Measurements from ENCODE around the gene TCF12.

The TCF12 gene

GRCh38 chr15:57184502-57184901 lies 266.1 kb downstream of the TCF12 start:
- TF ChIP-seq CTCF (IDR thresholded peaks at IDR 0.05; ENCODE audit: insufficient read depth, missing control alignments): no peak
- peak; percentile 25 for FAIRE-seq
- no peak for DNase-seq (ENCODE audit: insufficient read length, low spot score)

GRCh38 chr15:57185507-57186074 lies 267.1 kb downstream of the TCF12 start:
- DNase-seq (ENCODE audit: insufficient read length, low spot score) (no peak), FAIRE-seq (no peak)
- no peak for TF ChIP-seq CTCF (IDR thresholded peaks at IDR 0.05; ENCODE audit: insufficient read depth, missing control alignments)

GRCh38 chr15:57189466-57189865 lies 271.0 kb downstream of the TCF12 start:
- no peak for FAIRE-seq
- no peak for TF ChIP-seq CTCF (IDR thresholded peaks at IDR 0.05; ENCODE audit: insufficient read depth, missing control alignments)

GRCh38 chr15:57190208-57190607 lies 271.8 kb downstream of the TCF12 start:
- no peak for TF ChIP-seq CTCF (IDR thresholded peaks at IDR 0.05; ENCODE audit: insufficient read depth, missing control alignments)
- DNase-seq (ENCODE audit: insufficient read length, low spot score) (no peak), FAIRE-seq (no peak)

More at GRCh38 chr15:57189466-57189865, 271.0 kb downstream of the TCF12 start:
- DNase-seq (ENCODE audit: insufficient read length, low spot score): no peak

- DNase-seq (ENCODE audit: insufficient read length, low spot score) (no peak), FAIRE-seq (no peak)
- no peak for TF ChIP-seq CTCF (IDR thresholded peaks at IDR 0.05; ENCODE audit: insufficient read depth, missing control alignments)
Measured at GRCh38 chr15:57193161-57193560, 274.7 kb downstream of the TCF12 start.

GRCh38 chr15:57195326-57195725 lies 276.9 kb downstream of the TCF12 start:
- no peak for TF ChIP-seq CTCF (IDR thresholded peaks at IDR 0.05; ENCODE audit: insufficient read depth, missing control alignments)
- DNase-seq (ENCODE audit: insufficient read length, low spot score) (no peak), FAIRE-seq (no peak)

GRCh38 chr15:57196865-57197264 lies 278.4 kb downstream of the TCF12 start:
- FAIRE-seq (no peak), DNase-seq (ENCODE audit: insufficient read length, low spot score) (no peak)
- TF ChIP-seq CTCF (IDR thresholded peaks at IDR 0.05; ENCODE audit: insufficient read depth, missing control alignments): no peak
